HG03135 (cell line): Measurements from ENCODE around the gene FAIM2.

Experiments
- ATAC-seq: cut with Tn5 transposase; IDR thresholded peaks from one replicate; pipeline ENCODE4 v1.9.1; 2021; ENCODE audit warnings: mild to moderate bottlenecking, moderate library complexity; ENCODE audit not compliant: unreplicated experiment

Gene FAIM2

DNA sequence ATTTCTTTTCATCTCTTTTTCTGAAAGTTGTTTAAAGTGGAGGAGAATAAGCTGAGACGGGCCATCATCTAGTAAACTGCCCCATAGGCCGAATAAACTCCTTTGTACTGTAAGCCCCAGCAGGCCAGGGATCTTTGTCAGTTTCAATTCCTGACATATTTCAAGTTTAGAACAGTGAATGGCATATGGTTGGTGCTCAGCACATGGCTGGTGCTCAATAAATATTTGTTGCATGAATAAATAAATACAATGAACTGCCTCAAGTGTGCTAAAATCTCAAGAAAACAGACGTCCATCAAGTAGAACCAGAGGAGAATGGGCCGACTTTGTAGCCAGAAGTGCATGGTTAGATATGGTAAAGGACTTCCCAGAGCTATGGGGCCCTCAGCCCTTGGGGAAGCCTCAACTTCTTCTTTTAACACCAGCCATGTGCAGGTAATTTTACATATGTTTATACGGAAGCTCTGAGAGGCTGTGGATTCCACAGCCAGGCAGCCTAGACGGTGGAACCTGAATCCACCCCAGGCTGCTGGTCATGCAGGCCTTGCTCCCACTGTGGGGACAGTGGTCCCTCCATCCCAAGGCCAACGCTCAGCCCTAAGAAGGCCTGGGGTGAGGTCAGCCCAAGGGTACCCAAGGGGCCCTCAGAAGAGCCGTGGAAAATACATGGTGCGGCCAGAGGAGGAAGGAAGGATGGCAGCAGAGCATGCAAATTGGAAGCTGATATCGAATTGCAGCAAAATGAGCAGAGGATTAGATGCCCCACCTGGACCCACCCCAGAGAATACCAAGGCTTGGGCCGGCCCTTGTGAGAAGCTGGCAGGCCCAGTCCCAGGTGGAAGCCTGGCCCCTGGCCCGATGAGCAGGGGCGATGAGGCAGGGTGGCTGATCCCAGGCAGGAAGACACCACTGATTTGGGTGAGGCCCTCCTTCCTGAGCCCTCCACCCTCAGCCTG, 38.1 kb upstream of the FAIM2 start:
- no peak for ATAC-seq

DNA sequence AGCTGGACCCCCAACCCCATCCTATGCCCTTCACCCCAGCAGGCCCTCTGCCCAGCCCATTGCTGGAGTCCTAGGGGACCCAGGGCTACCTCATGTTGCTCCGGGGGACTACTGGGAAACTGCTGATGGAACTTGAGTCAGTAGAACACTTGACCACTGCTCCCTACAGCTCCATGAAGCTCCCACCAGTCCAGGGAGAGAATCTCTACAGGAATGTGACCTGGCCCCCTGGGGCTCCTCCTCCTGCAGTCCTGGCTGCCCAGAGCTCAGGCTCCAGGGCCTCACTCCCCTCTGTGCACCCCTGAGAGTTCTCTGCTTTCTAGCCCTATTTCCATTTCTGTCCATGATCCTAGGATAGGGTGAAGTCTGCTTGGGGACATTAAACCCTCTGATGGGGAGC, 36.0 kb upstream of the FAIM2 start:
- ATAC-seq, result no peak

DNA sequence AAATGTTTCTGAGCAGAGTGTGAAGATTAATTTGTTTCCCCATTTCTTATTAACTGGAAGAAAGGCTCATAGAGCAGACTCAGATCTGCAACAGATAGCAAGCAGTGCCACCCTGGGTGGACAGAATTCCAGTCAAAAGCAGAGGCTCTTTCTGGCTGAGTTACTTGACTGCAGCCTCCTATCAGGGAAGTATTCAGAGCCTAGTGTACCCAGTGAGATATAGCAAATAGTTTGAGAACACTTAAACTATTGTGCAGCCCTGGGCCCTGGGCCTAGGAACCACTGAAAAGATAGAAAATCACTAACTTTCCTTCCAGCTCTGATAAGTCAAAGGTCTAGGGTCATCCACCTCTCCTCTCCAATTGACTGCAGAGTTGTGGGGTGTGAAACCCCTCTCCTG, 35.6 kb upstream of the FAIM2 start:
- no peak for ATAC-seq

DNA sequence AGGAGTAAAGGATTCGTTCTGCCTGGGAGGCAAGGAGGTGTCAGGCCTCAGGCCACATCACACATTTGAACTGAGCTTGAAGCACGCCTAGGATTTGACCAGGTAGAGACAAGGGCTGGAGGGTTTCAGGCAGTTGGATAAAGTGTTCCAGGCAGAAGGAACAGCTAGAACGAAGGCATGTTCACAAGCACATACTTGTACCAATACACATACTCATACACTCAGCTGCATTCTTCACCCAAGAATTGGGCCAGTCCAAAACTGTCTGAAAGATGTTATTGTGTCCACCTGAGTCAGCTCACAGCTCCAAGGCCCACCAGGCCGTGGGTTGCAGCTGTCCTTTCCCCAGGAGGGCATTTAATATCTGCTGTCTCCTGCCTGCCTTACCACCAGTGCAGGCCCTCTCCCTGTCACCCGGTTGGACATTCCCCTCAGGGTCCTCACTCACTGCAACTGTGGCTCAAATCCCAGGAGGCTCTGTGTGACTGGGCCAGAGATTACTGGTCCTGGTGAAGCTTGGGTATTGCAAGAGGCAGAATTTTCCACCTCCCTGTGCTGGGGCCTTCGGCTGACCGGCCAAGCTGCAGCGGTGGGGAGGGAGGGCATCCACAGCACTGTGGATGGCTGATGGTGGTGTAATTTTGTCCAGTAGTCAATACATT, 34.1 kb upstream of the FAIM2 start:
- no peak for ATAC-seq

DNA sequence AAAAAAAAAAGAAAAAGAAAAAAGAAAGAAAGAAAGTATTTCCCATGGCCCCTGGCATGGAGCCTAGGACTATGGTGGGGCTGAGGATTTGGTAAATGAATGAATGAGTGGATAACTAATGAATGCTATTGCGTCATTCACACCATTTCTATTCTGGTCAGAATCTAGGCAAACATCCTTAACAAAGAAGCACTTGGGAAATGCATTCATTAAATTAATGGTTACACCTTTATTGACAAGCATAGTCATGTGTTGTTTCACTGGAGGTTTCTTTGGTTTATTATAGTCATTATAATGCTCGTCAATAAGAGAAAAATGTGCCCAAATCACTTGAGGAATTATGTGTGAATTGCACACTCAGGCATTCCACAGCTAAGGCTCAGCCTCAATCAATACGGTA, 33.2 kb upstream of the FAIM2 start:
- ATAC-seq, result no peak

DNA sequence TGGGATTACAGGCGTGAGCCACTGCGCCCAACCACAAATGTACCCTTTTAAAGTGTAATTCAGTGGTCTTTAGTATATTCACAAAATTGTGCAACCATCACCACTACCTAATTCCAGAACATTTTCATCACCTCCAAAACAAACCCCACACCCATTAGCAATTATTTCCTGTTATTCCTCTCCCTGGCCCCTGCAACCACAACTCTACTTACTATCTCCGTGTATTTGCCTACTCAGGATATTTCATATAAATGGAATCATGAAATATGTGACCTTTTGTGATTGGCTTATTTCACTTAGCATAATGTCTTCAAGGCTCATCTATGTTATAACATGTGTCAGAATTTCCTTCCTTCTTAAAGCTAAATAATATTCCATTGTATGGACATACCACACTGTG, 30.8 kb upstream of the FAIM2 start:
- no peak for ATAC-seq

DNA sequence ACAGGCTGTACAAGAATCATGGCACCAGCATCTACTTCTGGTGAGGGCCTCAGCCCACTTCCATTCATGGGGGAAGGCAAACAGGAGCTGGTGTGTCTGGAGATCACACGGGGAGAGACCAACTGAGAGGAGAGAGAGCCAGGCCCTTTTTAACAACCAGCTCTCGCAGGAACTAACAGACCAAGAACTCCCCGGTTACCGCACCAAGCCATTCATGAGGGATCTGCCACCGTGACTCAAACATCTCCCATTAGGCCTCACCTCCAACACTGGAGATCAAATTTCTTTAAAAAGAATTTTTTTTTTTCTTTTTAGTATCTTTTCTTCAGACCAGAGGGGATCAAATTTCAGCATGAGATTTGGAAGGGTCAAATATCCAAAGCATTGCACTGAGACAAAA, 30.1 kb upstream of the FAIM2 start:
- no peak for ATAC-seq

DNA sequence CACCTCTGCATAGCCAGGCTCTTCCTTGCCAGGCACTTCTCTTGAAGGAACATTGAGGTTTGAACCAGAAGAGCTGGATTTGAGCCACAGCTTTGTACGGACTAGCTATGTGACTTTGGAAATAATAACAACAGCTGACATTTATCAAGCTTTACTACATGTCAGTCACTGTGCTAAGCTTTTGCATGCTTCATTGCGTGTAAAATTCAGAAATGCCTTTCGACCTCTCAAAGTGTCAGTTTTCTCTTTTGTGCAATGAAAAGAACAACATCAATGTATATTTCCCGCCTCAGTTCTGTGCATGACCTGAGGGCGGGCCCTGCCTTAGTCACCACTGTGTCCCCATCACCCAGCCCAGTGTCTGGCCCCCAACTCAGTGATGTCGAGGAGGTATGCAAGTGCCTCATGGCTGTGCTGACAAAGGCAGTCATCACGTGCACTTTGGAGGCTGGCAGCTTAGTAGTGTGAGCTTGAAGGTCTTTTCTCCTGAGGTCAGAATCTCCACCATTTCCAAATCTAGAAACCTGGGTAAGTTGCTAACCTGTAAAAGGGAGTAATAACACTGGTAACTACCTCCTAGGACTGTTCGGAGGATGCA, 28.9 kb upstream of the FAIM2 start:
- no peak for ATAC-seq

DNA sequence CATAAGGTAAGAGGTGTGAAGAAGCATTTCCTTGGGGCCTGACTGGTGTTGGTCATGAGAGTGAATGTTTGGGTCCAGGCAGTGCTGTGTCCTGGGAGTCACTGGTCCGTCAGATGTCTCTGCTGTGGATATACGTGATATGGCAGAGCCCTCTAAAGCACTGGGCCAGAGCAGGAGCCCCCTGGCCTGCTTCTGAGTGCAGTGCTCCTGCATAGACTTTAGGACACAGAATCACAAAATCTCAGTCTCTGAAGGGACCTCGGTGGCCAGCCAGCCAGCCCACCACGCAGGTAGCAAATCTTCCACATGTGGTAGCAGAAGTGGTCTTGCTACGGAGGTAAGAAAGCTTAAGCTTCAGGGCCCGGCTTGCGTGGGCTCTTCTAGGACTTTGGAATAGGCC, 28.3 kb upstream of the FAIM2 start:
- ATAC-seq, result no peak

DNA sequence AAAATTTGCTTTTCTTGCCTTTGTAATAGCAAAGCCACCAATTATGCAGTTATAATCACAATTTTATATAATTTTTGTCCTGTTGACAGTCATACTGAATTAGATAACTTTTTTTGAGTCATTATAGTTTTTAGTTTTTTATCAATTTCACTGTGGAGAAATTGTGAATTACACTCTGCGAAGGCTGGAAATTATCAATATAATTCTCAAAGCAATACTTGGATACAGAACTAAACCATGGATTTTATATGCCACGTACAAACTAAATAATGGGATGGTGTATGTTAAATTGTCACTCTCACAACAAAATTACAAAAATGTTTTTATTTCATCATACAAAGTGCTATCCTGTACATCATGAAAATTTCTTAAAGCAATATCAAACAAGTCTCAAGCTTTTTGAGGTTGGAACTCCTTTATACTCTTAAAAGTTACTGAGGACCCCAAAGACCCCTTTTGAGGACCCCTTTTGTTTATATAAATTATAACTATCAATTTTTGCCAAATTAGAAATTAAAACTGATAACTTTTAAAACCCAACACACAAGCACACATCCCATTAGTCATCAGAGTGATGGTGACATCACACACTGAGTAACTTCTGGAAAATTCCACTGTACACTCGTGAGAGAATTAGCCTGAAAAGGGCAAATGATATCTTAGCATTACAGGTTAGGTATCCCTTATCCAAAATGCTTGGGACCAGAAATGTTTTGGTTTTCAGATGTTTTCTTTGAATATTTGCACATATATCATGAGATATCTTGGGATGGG, 27.0 kb upstream of the FAIM2 start:
- ATAC-seq, result no peak

DNA sequence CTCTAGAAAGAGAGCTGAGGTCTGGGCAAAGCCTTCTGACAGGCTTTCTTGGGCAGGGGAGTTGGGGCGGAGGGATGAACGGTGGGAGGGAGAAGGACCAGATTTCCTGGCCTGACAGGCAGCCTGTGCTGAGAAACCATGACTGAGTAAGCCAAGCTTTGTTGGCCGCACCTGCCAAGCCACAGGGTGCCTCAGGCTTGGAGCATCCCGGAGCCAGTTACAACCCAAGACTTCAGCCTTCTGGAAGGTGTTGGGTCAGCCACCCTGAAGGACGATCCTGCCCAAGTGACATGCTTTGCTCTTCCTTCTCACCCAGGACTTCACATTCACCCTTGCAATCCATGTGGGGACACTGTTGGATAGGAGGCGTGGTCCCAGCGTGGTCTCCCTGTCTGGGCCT, 25.9 kb upstream of the FAIM2 start:
- ATAC-seq, result no peak

DNA sequence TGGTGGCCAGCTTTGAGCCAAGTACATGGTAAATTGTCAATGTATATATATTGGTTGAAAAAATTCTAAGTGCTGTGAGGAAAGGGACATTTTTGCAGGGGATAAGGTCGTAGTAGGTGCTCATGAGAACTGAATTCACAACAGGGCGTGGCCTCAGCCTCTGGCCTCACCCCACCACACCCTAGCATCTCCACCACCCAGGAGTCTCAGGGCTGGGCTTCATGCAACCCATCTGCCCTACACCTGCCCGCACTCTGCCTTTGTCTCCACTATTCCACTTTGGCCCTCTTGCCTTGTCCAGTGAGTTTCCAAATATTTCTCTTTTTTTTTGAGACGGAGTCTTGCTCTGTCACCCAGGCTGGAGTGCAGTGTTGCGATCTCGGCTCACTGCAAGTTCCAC, 24.8 kb upstream of the FAIM2 start:
- no peak for ATAC-seq

DNA sequence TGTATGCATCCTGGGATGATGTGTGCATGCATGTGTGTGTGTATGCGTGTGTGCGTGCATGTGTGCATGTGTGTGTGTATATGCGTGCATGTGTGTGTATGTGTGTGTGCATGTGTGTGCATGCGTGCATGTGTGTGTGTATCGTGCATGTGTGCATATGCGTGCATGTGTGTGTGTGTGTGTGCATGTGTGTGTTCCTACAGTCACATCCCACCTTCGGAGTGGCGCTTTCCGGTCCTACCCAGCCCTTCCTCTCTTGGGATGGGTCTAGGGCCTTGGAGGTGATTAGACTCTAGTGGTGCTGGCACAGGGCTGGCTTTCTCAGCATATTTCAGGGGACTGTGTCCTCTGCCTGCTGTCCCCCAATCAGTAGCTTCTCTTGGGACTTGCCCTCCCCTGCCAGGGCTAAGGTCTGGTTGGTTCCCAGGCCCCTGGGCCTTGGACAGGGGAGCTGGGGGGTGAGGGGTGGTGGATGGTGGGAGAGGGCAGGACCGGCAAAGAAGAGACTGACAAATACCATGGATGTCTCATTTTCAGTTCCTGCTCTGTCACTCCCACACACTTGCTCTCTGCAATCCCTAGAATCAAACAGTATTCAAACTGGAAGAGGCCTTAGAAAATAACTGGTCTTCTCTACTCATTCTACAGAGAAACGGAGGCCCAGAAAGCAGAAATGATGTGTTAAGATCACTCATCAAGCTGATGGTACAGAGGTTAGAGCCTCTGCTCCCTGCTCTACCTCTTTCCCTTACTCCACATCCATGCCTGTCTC, 21.9 kb upstream of the FAIM2 start:
- no peak for ATAC-seq

DNA sequence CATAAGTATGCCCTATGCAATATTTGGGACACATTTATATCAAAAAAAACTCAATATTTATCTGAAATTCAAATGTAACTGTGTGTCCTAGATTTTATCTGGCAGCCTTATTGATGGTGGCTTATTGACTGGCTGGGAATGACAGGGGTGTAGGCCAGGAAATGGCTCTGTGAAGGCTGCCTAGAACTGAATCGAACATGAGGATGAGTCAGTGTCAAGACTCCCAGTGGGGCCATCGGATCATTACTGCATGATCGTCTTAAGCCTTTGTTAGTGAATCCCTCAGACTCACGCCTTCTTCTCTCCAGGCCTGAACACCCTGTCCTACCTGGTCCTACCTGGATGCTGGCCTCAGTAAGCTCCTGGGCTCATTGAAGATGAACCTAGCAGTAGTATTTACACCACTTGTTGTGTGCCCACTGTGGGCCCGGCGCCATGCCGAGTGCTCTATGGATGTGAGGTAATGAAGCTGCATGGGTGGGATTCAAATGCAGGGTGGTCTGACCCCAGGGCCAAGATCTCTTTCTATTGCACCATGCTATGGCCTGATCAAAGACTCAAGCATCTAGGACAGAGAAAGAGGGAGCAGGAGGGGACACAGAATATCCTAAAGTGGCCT, 21.0 kb upstream of the FAIM2 start:
- ATAC-seq, result no peak

DNA sequence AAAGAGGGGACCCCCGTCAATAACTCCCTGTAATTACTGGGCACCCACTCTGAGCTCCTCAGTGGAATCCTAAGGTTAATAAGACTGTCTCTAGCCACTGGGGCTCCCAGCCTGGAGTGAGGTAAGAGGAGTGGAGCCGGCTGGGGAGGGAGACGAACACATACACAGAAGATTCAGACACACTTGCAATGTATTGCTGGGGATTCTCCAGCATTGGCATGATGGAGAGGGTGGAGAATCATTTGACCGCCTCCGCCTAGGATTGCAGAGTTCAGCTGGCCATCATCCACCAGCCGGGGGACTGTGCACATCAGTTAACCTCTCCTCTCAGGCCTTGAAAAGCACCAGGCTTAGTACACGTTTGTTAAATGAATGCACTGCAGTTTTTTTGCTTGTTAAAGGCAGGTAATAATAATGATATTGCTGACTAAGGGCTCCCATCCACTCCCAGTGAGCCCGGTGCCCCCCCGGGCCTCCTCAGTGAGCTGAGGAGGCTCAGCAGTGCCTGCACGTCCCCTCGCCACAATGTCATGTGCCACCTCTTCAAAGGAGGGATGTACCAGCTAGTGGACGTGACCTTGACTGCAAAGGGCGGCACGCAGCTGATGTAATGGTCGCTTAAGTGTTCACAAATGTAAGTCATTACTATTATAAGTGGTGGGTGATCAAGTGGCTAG, 20.3 kb upstream of the FAIM2 start:
- no peak for ATAC-seq

DNA sequence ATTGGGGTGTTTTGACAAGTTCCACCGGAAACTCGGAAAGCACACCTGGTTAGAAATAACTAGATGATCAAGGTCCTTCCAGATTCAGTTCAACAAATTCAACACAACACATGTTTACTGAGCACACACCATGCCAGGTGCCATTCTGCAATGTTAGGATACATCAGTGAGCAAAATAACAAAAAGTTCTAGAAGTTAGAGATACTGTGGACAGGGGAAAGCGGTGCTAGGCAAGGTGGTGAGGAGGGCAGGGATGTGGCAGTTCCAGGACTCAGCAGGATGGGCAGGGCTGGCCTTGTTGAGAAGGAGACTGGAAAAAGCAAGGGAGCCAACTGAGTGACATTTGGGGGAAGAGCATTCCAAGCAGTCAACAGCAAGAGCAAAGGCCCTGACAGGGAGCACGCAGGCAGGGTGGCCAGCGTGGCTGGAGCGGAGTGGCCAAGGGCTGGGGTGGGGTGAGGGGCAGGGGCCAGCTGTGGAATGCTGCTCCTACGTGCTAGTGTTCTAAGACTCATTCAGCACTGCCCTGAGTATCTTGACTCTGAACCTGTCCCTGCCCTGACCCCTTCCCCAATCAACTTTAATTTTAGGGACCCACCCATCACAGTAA, 19.4 kb upstream of the FAIM2 start:
- no peak for ATAC-seq

DNA sequence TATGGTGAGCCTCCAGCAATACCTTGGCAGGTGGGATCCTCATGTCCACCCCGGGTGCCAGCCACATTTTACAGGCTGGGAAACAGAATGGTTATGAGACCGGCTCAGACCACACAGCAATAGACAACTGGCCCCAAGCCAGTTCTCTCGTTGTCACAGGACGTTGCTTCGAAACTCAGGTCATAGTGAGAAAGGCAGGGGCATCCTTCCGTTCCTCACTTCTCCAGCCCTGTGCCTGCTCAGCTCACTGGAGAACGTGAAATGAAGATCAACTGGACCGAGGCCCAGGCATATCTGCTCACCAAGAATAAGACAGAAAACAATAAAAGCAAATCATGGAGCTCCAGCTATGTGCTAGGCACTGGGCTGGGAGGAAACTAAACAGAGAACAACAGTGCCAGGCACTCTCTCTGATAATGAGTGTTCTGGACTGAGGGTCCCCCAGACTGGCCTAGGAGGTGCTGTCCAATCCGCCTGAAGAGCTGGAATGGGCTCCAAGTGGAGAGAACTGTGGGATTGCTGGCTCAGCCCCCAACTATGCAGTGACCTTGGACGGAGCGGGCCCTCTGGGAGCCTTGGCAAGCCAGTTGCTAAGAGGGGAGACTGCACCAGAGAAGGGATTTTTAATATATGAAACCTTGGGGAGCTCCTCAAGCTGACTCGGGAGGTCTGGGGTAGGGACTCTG, 18.8 kb upstream of the FAIM2 start:
- ATAC-seq, result no peak

DNA sequence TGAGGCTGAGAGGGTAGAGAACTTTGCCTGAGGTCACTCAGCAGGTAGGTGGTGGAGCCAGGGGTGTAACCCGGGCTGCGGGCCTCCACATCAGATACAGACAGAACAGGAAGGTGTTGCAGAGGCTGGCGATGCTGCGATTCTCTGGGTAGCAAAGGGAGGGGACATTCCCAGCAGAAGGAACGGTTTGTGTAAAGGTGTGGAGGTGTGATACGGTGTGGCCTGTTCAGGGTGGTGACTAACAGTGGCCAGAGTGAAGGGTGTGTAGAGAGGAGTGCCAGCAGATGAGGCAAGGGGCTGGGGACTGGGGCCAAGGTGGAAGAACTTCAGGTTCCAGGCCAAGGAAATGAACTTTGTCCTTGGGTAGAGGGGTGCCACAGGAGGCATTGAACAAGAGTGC, 18.2 kb upstream of the FAIM2 start:
- ATAC-seq, result no peak

DNA sequence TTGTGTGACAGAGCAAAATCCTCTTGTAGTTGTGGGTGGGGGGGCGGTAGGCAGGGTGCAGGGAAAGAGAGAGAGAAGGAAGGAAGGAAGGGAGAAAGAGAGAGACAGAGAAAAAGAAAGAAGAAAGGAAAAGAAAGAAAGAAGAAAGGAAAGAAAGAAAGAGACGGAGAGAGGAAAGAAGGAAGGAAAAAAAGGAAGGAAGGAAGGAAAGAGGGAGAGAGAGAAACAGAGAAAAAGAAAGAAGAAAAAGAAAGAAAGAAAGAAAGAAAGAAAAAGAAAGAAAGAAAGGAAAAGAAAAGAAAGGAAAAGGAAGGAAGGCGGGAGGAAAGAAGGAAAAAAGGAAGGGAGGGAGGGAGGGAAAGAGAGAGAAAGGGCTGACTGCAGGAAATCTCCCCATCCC, 17.6 kb upstream of the FAIM2 start:
- no peak for ATAC-seq
